Ishikawa (cell line): ENCODE data around the gene FAM120B.

Experiments
- CREB1 ChIP-seq: IDR thresholded peaks from 2 replicates; pipeline ENCODE4 v1.6.1; 2012; ENCODE audit warnings: low read depth
- MAX ChIP-seq: IDR thresholded peaks from 2 replicates; pipeline ENCODE4 v1.6.1; 2012

GRCh38 chr6:170420791-170421776 lies 114.5 kb downstream of the FAM120B start:
- no peak for TF ChIP-seq CREB1
- no peak for TF ChIP-seq MAX
